Neural progenitor cell (in vitro differentiated cells): ENCODE results near the gene KCNJ14.

ENCODE experiments used
- CTCF ChIP-seq: fragments of 200-600 bp; sonication (generic); IDR thresholded peaks from 2 replicates; pipeline ENCODE4 v1.5.1; 2017; ENCODE audit warnings: antibody characterized with exemption, mild to moderate bottlenecking
- EZH2 ChIP-seq: fragments of 200-600 bp; sonication (generic); IDR thresholded peaks from 2 replicates; pipeline ENCODE4 v1.6.1; 2017; ENCODE audit warnings: antibody characterized with exemption, mild to moderate bottlenecking, moderate library complexity
- EZH2phosphoT487 ChIP-seq: fragments of 200-600 bp; sonication (generic); IDR thresholded peaks from 2 replicates; pipeline ENCODE4 v1.6.1; 2017; ENCODE audit warnings: antibody characterized with exemption

GRCh38 chr19:48455908-48456562, 661 bp downstream of the KCNJ14 start:
- no peak for TF ChIP-seq EZH2
- no peak for TF ChIP-seq CTCF
- TF ChIP-seq EZH2phosphoT487 = no peak
